ENCODE measurements around the gene SCIMP. TPM values are rescaled to one million over a fixed set of nuclear protein-coding genes. Genes with fewer than 3 reads are reported as not detected.

The SCIMP gene
- total RNA-seq, 1 experiment from 2014 or later = not detected

DNA sequence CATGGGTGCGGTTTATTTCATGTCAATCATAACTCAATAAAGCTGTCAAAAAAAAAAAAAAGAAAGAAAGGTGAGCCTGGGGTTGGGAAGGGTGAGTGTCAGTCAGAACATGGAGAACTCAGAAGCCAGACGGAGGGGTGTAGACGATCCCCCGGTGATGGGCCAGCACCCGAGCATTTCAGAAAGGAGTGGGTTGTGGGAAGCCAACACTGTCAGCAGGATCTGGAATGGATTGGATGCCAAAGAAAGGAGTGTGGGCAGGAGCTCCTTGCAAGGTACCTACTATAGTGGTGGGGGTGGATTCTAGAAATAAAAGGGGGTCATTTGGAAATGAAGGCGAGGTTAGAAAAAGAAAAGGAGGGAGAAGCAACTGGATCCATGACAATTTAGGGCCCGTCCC, 19.8 kb upstream of the SCIMP start:
- H3K9me2 ChIP-seq (ENCODE audit: insufficient read depth) = no peaks in the 10 kb centered on the region
- ATAC-seq (no peak), DNase-seq (ENCODE audit: low read depth, low spot score) (no peak)
- no peak overlapping the region for H2AFZ ChIP-seq (ENCODE audit: low read depth, low read length, poor library complexity, severe bottlenecking)
- ChIA-PET RAD21 (ENCODE audit: low non-redundant PET in 1 of 2, low total read pairs in 2 of 2, uncharacterized antibody in 2 of 2, unreplicated experiment in 2 of 2) (no interaction called here), CTCF (no interaction called here), POLR2A (interaction anchor here (0.8 kb wide), 1 partner anchor 26 kb away, joined by 3 read pairs; no protein-coding TSS in a partner anchor)
- no peak overlapping the region for H3K9ac ChIP-seq (ENCODE audit: low read length)
- intact Hi-C loops (cut with micrococcal nuclease) = no loop called here
- H4K20me1 ChIP-seq (ENCODE audit: insufficient read depth) = no peaks in the 10 kb centered on the region
- H3K36me3 ChIP-seq (ENCODE audit: control insufficient read depth in 1 of 2, insufficient read depth in 2 of 2, low read length in 2 of 2) = no peaks in the 10 kb centered on the region
- BruUV-seq (replicated peaks) = no TSS peak
- H3K79me2 ChIP-seq (ENCODE audit: insufficient read depth, low read length) = no peaks in the 10 kb centered on the region
- no peaks in the 10 kb centered on the region for H3K27me3 ChIP-seq (ENCODE audit: insufficient read depth, low read length)
- no peak for TF ChIP-seq ATF3 (IDR thresholded peaks at IDR 0.05)
- no peak for TF ChIP-seq YY1 (IDR thresholded peaks at IDR 0.05; ENCODE audit: extremely low read depth, insufficient replicate concordance, low read depth, low read length)
- no peak for TF ChIP-seq SRF (IDR thresholded peaks at IDR 0.05; ENCODE audit: low read depth)
- no peak for TF ChIP-seq JUND (IDR thresholded peaks at IDR 0.05)
- TF ChIP-seq EGR1 (IDR thresholded peaks at IDR 0.05; ENCODE audit: low read depth) = no peak
- no peak for TF ChIP-seq ZNF274 (IDR thresholded peaks at IDR 0.05; ENCODE audit: low read depth, low read length)
- TF ChIP-seq POLR2A (IDR thresholded peaks at IDR 0.05; ENCODE audit: borderline replicate concordance, extremely low read depth, insufficient read depth, insufficient read length) = no peak
- no peak for TF ChIP-seq FOSL1 (IDR thresholded peaks at IDR 0.05; ENCODE audit: low read depth)
- no peak for TF ChIP-seq CEBPB (IDR thresholded peaks at IDR 0.05; ENCODE audit: low read depth)
- no peak for TF ChIP-seq ELF1 (IDR thresholded peaks at IDR 0.05; ENCODE audit: borderline replicate concordance, low read depth)
- TF ChIP-seq CTCF (IDR thresholded peaks at IDR 0.05 in 2 of 3, conservative IDR thresholded peaks at IDR 0.05 in 1 of 3; ENCODE audit: borderline replicate concordance in 1 of 3, insufficient read depth in 1 of 3, low read depth in 2 of 3, low read length in 2 of 3) = no peak
- no peak for TF ChIP-seq ZFX (IDR thresholded peaks at IDR 0.05)
- TF ChIP-seq EZH2 (IDR thresholded peaks at IDR 0.05) = no peak
- no peak for TF ChIP-seq SIN3A (IDR thresholded peaks at IDR 0.05; ENCODE audit: low read depth)
- TF ChIP-seq RAD21 (IDR thresholded peaks at IDR 0.05; ENCODE audit: low read depth) = no peak
- no peak for TF ChIP-seq REST (IDR thresholded peaks at IDR 0.05; ENCODE audit: low read depth)
- TF ChIP-seq POLR2AphosphoS5 (IDR thresholded peaks at IDR 0.05; ENCODE audit: low read depth, low read length) = no peak
- no peak for TF ChIP-seq TCF7L2 (IDR thresholded peaks at IDR 0.05; ENCODE audit: borderline replicate concordance, extremely low read depth, insufficient read depth, insufficient read length)
- TF ChIP-seq EZH2phosphoT487 (IDR thresholded peaks at IDR 0.05; ENCODE audit: borderline replicate concordance) = no peak
- H3K4me1 ChIP-seq (ENCODE audit: control insufficient read depth in 1 of 2, insufficient read depth in 2 of 2, low read length in 2 of 2) = no peaks in the 10 kb centered on the region; a peak in 2 of 4 replicates
- no peak overlapping the region for H3K4me2 ChIP-seq (ENCODE audit: low read length)
- H3K4me3 ChIP-seq (replicated peaks in 1 of 2; ENCODE audit: low read depth in 1 of 2, low read length in 2 of 2) = no peak overlapping the region
- H3K9me3 ChIP-seq (ENCODE audit: control insufficient read depth in 1 of 2, insufficient read depth in 1 of 2, low read depth in 1 of 2, low read length in 2 of 2) = no peaks in the 10 kb centered on the region
- no peak overlapping the region for H3K27ac ChIP-seq (ENCODE audit: low read depth, low read length)

Measured in HCT116 (cell line).